Mesothelial cell of epicardium (in vitro differentiated cells): Measurements from ENCODE around the gene HSDL1. TPM values are rescaled to one million over a fixed set of nuclear protein-coding genes. Genes with fewer than 3 reads are reported as not detected.
A peak's percentile ranks its signal among the peaks of the same experiment; 100 is the strongest.

Source experiments
- DNase-seq, 2 experiments: peaks; one replicate each; pipeline ENCODE4 v3.0.0; 2021; ENCODE audit warnings: low spot score in 2 of 2; ENCODE audit not compliant: unreplicated experiment in 2 of 2
- H3K27ac Mint-ChIP-seq: 2 replicates; pipeline ENCODE4 v1.8.0; 2021; ENCODE audit warnings: mixed read lengths
- H3K27me3 Mint-ChIP-seq: 2 replicates; pipeline ENCODE4 v1.8.0; 2021; ENCODE audit warnings: low read depth, mixed read lengths
- H3K36me3 Mint-ChIP-seq: 2 replicates; pipeline ENCODE4 v1.8.0; 2021; ENCODE audit warnings: mixed read lengths
- H3K4me1 Mint-ChIP-seq: 2 replicates; pipeline ENCODE4 v1.8.0; 2021; ENCODE audit warnings: mixed read lengths
- H3K4me3 Mint-ChIP-seq: 2 replicates; pipeline ENCODE4 v1.8.0; 2021; ENCODE audit warnings: mild to moderate bottlenecking, moderate library complexity, mixed read lengths
- H3K9me3 Mint-ChIP-seq: 2 replicates; pipeline ENCODE4 v1.8.0; 2021; ENCODE audit warnings: mixed read lengths
- total RNA-seq: library from RNA; stranded (reverse); gene quantifications from 3 replicates; pipeline ENCODE4 v1.2.1, GENCODE V29; 2021
- TF ChIP-seq, protein P1 (sequence below): fragments of 200-600 bp; sonication (generic); IDR thresholded peaks from one replicate; pipeline ENCODE4 v1.5.0; 2021; ENCODE audit warnings: antibody characterized with exemption; ENCODE audit not compliant: unreplicated experiment

Gene HSDL1
- total RNA-seq, 1 donor from 2014 or later, result 47.6 TPM

DNA sequence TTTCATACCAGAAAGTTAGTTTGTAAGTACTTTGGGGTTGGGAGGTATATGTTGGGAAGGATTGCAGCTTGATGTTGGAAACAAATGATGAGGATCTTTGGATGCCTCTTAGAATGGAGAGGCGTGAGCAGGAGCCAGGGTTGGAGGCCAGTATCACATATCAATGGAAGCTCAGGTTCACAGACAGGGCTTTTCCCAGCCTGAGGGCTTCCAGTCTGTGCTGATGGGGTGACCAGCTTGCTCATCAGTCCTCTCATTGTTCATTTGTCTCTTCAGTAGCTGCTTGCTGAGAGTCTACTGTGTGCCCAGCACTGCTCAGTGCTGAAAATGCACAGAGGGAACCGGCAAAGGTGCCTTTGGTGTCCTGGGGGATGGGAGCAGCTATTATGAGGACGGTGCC, 5.9 kb upstream of the HSDL1 start:
- peaks cover 10% of the 10 kb centered on the region for H3K27me3 Mint-ChIP-seq
- TF ChIP-seq, protein P1, sequence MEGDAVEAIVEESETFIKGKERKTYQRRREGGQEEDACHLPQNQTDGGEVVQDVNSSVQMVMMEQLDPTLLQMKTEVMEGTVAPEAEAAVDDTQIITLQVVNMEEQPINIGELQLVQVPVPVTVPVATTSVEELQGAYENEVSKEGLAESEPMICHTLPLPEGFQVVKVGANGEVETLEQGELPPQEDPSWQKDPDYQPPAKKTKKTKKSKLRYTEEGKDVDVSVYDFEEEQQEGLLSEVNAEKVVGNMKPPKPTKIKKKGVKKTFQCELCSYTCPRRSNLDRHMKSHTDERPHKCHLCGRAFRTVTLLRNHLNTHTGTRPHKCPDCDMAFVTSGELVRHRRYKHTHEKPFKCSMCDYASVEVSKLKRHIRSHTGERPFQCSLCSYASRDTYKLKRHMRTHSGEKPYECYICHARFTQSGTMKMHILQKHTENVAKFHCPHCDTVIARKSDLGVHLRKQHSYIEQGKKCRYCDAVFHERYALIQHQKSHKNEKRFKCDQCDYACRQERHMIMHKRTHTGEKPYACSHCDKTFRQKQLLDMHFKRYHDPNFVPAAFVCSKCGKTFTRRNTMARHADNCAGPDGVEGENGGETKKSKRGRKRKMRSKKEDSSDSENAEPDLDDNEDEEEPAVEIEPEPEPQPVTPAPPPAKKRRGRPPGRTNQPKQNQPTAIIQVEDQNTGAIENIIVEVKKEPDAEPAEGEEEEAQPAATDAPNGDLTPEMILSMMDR, result no peak
- DNase-seq, result no peak
- H3K27ac Mint-ChIP-seq, result no peak overlapping the region
- H3K4me1 Mint-ChIP-seq, result peaks cover 10% of the 10 kb centered on the region
- H3K4me3 Mint-ChIP-seq, result no peak overlapping the region
- no peaks in the 10 kb centered on the region for H3K9me3 Mint-ChIP-seq
- no peaks in the 10 kb centered on the region for H3K36me3 Mint-ChIP-seq

DNA sequence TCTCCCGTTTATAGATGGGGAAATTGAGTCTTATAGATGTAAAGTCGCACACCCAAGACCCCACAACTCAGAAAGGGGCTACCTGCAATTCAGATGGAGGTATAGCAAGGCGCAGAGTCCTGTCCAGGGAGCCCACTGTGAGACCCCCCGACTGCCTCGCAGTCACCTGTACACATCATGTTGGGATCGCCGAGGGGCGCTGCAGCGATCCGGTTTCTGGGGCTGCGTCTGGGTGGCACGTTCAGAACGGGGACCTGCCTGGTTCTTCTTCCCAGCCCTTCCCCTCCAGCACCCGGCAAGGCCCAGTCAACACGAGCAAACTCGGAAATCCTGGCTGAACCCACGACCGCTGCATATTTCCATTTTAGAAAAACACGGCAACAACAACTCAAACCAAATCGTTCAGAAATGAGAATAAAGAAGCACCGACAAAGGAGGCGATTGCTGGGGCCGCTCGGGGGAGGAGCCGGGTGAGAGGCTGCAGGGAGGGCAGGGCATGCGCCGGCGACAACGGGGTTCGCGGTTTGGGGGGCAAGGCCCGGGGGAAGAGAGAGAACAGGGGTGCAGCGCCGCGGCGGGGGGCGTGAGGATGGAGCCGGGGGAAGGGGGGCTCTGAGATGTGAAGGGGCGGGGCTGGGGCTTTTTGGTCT, 643 bp downstream of the HSDL1 start:
- TF ChIP-seq, protein P1, result no peak
- DNase-seq, result peak; percentile 32 to 50
- Mint-ChIP-seq H3K27ac (peak overlapping the region; percentile 96), H3K4me3 (peak overlapping the region; percentile 97), H3K4me1 (peaks cover 11% of the 10 kb centered on the region), H3K27me3 (peaks cover 9% of the 10 kb centered on the region), H3K9me3 (peaks cover 6% of the 10 kb centered on the region), H3K36me3 (peaks cover 7% of the 10 kb centered on the region)

DNA sequence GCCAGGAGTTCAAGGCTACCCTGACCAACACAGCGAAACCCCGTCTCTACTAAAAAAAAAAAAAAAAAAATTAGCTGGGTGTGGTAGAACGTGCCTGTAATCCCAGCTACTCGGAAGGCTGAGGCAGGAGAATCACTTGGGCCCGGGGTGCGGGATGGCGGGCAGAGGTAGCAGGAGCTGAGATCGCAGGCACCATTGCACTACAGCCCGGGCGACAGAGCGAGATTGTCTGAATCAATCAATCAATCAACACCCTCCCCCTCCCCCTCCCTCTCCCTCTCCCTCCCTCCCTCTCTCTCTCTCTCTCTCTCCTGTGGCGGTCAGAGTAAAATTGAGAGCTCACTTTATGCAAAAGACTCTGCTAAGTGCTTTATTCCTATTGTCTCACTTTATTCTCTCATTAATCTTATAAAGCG, 1.2 kb downstream of the HSDL1 start:
- Mint-ChIP-seq H3K4me1 (peaks cover 17% of the 10 kb centered on the region), H3K9me3 (peaks cover 6% of the 10 kb centered on the region), H3K4me3 (peak overlapping the region; percentile 97), H3K27ac (peak overlapping the region; percentile 96), H3K27me3 (peaks cover 9% of the 10 kb centered on the region), H3K36me3 (peaks cover 7% of the 10 kb centered on the region)
- no peak for DNase-seq
- TF ChIP-seq, protein P1, result no peak

DNA sequence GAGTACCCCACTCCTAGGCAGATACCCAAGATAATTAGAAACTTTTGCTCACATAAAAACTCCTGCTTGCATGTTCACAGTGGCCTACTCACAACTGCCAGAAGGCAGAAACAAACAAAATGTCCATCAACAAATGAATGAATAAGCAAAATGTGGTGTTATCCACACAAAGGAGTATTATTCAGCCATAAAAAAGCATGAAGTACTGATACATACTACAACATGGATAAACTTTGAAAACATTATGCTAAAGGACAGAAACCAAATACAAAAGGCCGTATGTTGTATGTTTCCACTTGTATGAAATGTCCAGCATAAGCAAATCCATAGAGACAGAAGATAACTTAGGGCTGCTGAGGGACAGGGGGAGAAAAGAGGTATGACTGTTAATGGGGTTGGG, 1.9 kb downstream of the HSDL1 start:
- TF ChIP-seq, protein P1, result no peak
- Mint-ChIP-seq H3K27me3 (peaks cover 9% of the 10 kb centered on the region), H3K4me1 (peaks cover 22% of the 10 kb centered on the region), H3K4me3 (peak overlapping the region; percentile 97), H3K27ac (no peak overlapping the region), H3K9me3 (peaks cover 6% of the 10 kb centered on the region), H3K36me3 (peaks cover 7% of the 10 kb centered on the region)
- DNase-seq, result no peak

DNA sequence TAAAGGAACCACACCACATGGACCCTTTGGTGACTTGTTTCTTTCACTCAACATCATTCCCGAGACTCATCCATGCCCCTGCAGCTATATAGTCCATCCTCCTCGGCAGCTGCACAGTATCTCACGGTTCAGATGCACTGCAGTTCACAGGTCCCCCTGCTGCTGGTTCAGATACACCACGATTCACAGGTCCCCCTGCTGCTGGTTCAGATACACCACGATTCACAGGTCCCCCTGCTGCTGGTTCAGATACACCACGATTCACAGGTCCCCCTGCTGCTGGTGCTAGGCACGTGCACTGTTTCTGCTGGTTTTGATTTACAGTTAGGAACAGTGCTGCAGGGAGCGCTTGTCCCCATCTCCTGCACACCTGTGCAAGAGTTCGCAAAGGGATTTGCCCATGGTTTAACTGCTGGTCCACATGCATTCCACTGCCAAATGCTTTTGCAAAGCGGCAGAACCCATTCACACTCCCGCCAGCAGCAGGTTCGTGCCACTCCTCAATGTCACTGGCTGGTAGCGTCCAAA, 3.8 kb downstream of the HSDL1 start:
- no peak overlapping the region for H3K4me3 Mint-ChIP-seq
- DNase-seq, result no peak
- TF ChIP-seq, protein P1, result no peak
- H3K27me3 Mint-ChIP-seq, result peaks cover 3% of the 10 kb centered on the region
- no peak overlapping the region for H3K27ac Mint-ChIP-seq
- H3K9me3 Mint-ChIP-seq, result peaks cover 6% of the 10 kb centered on the region
- H3K36me3 Mint-ChIP-seq, result peaks cover 10% of the 10 kb centered on the region
- peaks cover 32% of the 10 kb centered on the region for H3K4me1 Mint-ChIP-seq
